ENCODE measurements around the gene TIMM23.
"Not testable (repeated sequence)": the region's sequence is repeated elsewhere in the genome, so short reads cannot be mapped to it uniquely, and the experiment has no call there.

Gene TIMM23

DNA sequence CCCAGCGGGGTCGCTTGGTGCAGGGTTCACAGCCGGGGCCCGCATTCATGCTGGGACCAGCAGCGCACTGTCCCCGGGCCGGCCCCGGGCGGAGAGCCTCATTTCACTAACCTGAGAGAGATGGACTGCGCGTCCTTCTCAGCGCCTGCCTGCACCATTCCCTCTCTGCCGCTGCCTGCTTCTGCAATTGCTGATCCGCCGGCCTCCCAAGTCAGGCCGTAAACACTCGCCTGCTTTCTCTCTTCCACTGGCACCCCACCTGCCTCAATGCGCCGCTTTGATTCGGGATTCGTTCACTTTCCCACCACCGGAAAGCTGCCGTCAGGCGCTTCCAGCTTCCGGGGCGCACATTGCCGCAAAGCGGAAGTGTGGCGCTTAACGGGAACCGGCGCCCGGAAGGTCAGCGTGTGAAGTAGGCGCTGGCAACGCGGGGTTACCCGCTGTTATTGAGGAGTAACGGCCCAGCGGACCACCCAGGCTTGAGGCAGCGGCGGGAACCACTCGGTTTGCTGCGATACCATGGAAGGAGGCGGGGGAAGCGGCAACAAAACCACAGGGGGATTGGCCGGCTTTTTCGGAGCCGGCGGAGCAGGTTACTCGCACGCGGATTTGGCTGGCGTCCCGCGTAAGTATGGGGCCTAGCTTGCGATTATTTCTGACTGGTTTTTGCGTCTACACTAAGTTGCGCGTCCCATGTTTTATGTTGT, at the start of gene TIMM23:
TSS of gene TIMM23 (plus strand) at position 384 of the 707 bp plus-strand sequence. CDS start at position 520, 136 bp downstream.
- not testable (repeated sequence) for H3K4me1 ChIP-seq (ENCODE audit: insufficient read depth, low read length); H3K9me3 ChIP-seq (ENCODE audit: control insufficient read depth, insufficient read depth, low read length); H3K36me3 ChIP-seq (ENCODE audit: insufficient read depth, low read length)
- peak within 1 kb of the TSS; percentile 86 for H3K9ac ChIP-seq (ENCODE audit: low read depth, low read length)

DNA sequence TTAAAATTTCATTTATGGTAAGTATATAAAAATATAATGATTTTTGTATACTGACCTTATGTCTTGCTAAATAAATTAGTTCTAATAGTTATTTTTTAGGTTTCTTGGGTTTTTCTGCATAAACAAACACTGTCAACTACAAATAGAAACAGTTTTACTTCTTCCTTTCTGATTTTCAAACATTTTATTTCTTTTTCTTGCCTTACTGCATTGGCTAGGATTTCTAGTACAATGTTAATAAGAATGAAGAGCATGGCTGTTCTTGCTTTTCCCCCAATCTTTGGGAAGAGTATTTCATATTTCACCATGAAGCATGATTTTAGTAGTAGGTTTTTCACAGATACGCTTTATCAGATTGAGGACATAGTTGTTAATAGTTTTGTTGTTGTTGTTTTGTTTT, 45.5 kb upstream of the TIMM23 start:
- H3K36me3 ChIP-seq (ENCODE audit: insufficient read depth, low read length); H3K9me3 ChIP-seq (ENCODE audit: control insufficient read depth, insufficient read depth, low read length); H3K4me1 ChIP-seq (ENCODE audit: insufficient read depth, low read length); H3K9ac ChIP-seq (ENCODE audit: low read depth, low read length): not testable (repeated sequence)

DNA sequence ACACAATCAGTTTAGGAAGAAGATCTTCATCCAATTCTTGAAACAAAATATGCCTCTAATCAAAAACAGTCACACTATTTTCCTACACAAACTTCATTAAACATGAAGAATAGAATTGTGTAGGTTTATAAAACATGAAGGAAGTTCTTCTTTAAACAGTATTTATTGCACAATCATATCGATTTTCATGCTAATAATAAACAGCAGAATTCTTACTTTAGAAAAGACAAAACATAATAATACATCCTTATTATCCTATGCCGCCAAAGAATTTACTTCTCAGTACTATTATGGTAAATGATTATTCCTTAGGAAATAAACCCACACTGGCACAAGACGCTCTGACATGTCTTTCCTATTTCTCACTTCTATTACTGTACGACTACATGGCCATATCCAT, 41.0 kb upstream of the TIMM23 start:
- H3K4me1 ChIP-seq (ENCODE audit: insufficient read depth, low read length); H3K9me3 ChIP-seq (ENCODE audit: control insufficient read depth, insufficient read depth, low read length); H3K36me3 ChIP-seq (ENCODE audit: insufficient read depth, low read length); H3K9ac ChIP-seq (ENCODE audit: low read depth, low read length): not testable (repeated sequence)

DNA sequence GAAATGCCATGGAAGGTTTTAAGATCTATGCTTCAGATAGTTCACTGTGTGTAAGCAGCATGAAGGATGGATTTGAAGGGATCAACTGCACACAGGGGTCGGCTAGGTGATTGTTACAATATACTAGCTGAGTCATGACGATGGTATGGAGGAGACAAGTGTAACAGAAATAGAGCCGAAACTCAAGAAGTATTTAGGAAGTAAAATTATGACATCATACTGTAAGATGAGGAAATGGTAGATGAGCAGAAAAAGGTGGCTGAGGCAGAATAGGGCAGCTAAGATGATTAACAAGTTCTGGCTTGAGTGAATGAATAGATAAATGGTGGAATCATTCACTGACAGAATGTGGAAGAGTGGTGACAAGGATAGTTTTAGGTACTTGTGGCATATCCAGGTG, 37.5 kb upstream of the TIMM23 start:
- H3K36me3 ChIP-seq (ENCODE audit: insufficient read depth, low read length); H3K4me1 ChIP-seq (ENCODE audit: insufficient read depth, low read length): not testable (repeated sequence)

DNA sequence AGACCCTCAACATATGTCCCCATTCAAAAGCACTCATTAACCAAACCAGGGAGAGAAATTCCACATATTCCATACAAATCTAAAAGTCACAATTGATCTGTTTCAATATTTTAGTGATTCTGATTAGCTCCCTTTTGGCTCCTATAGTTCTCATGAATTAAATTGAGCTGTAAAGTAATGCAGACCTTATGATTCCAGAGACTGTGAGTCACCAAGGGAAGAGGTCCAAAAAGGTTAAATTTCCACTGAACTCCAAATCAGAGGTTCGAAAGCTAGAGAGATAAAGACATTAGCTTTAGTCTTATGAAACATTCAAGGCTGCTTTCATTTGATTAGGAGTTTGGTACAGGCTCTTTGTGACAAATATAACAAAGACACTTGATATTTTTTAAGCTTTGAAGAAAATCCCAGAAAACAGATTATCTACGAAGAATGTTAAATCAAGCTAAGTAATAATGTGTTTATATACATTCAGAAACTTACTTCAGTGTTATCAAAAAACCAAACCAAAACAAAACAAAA, 33.1 kb upstream of the TIMM23 start:
- not testable (repeated sequence) for H3K9ac ChIP-seq (ENCODE audit: low read depth, low read length); H3K9me3 ChIP-seq (ENCODE audit: control insufficient read depth, insufficient read depth, low read length); H3K4me1 ChIP-seq (ENCODE audit: insufficient read depth, low read length); H3K36me3 ChIP-seq (ENCODE audit: insufficient read depth, low read length)

More for the DNA sequence above, 37.5 kb upstream of the TIMM23 start:
- not testable (repeated sequence) for H3K9me3 ChIP-seq (ENCODE audit: control insufficient read depth, insufficient read depth, low read length); H3K9ac ChIP-seq (ENCODE audit: low read depth, low read length)

DNA sequence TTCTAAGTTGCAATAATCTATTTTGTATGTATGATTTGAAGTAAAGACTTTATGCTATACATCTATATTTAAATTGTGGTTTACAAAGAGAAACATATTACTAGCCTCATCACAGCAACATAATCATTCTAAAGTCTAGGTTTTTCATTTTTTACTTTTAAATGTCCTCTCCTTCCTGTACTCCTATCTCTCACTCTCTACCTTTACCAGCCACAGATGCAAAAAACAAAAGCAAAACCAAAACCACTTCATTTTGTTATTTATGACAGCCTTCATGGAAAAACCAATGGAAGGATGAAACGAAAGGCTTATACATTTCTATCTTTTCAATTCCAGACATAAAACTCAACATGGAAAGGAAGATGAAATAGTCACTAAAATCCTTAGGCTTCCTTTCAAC, 31.1 kb upstream of the TIMM23 start:
- not testable (repeated sequence) for H3K9me3 ChIP-seq (ENCODE audit: control insufficient read depth, insufficient read depth, low read length); H3K9ac ChIP-seq (ENCODE audit: low read depth, low read length); H3K4me1 ChIP-seq (ENCODE audit: insufficient read depth, low read length)

DNA sequence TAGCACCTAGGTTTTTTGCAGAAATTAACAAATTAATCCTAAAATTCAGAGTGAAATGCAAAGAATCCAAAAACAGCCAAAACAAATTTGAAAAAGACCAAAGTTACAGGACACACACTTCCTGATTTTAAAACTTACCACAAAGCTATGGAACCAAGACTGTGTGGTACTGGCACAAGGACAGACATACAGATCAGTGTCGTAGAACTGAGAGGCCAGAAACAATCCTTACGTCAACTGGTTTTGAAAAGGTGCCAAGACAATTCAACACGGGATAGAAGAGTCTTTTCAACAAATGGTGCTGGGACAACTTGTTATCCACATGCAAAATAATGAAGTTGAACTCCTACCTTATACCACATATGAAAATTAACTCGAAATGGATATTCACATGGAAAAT, 26.8 kb upstream of the TIMM23 start:
- not testable (repeated sequence) for H3K36me3 ChIP-seq (ENCODE audit: insufficient read depth, low read length); H3K4me1 ChIP-seq (ENCODE audit: insufficient read depth, low read length); H3K9ac ChIP-seq (ENCODE audit: low read depth, low read length); H3K9me3 ChIP-seq (ENCODE audit: control insufficient read depth, insufficient read depth, low read length)

More for the DNA sequence above, 31.1 kb upstream of the TIMM23 start:
- H3K36me3 ChIP-seq (ENCODE audit: insufficient read depth, low read length): not testable (repeated sequence)

DNA sequence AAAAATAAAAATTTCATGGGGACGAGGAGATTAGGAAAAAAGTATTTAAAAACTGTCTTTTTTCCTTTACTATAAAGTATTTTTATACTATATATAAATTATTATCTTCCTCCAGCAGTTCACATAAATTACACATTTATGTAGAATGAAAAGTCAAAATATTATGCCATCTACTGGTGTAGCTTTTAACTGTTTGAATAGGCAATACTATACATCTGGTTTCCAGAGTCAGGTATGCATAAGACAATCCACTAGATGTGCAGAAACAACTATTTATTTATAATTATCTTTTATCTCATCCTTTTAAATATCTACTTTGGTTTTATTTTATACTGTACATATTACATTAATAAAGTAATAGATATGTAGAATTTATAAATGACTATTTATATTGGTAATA, 24.9 kb upstream of the TIMM23 start:
- not testable (repeated sequence) for H3K9me3 ChIP-seq (ENCODE audit: control insufficient read depth, insufficient read depth, low read length); H3K9ac ChIP-seq (ENCODE audit: low read depth, low read length); H3K36me3 ChIP-seq (ENCODE audit: insufficient read depth, low read length); H3K4me1 ChIP-seq (ENCODE audit: insufficient read depth, low read length)

DNA sequence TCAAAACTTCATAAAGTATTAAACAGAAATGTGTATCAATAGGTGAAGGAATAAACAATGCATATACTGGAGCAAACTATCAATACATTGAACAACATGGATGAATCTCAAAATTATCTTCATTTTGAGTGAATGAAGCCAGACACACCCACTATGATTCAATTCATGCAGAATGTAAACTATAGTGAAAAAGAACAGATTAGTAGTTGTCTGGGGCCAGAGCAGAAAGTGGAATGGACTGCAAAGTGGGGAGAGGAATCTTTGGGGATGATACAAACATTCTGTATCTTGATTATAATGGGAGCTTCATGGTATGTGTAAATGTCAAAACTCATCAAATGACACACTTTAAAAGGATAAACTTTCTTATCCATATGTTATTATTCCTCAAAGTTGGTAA, 23.5 kb upstream of the TIMM23 start:
- H3K9me3 ChIP-seq (ENCODE audit: control insufficient read depth, insufficient read depth, low read length); H3K9ac ChIP-seq (ENCODE audit: low read depth, low read length); H3K36me3 ChIP-seq (ENCODE audit: insufficient read depth, low read length): not testable (repeated sequence)

GRCh38 chr10:45954367-45954766, 17.9 kb upstream of the TIMM23 start:
- H3K9ac ChIP-seq (ENCODE audit: low read depth, low read length); H3K4me1 ChIP-seq (ENCODE audit: insufficient read depth, low read length); H3K36me3 ChIP-seq (ENCODE audit: insufficient read depth, low read length); H3K9me3 ChIP-seq (ENCODE audit: control insufficient read depth, insufficient read depth, low read length): not testable (repeated sequence)

More for the DNA sequence above, 23.5 kb upstream of the TIMM23 start:
- H3K4me1 ChIP-seq (ENCODE audit: insufficient read depth, low read length): not testable (repeated sequence)

DNA sequence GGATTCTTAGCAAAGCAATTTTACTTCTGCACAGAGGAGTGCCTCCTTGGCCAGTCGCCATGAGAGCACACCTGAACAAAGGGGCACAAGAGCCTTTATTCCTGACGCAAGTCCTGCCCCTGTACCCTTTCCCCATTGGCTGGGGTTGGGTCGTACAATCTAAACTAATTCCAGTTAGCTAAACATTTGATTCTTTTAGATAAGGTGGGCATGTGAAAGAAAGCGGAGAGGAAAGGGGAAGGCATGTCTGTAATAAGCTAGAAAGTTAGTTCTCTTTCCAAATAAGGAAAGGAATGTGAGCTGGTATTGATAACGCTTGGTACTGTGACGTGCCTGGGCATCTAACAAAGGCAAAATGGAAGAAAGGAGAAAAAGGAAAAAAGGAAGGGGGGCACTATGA, 15.7 kb upstream of the TIMM23 start:
- H3K36me3 ChIP-seq (ENCODE audit: insufficient read depth, low read length); H3K9me3 ChIP-seq (ENCODE audit: control insufficient read depth, insufficient read depth, low read length); H3K9ac ChIP-seq (ENCODE audit: low read depth, low read length); H3K4me1 ChIP-seq (ENCODE audit: insufficient read depth, low read length): not testable (repeated sequence)

DNA sequence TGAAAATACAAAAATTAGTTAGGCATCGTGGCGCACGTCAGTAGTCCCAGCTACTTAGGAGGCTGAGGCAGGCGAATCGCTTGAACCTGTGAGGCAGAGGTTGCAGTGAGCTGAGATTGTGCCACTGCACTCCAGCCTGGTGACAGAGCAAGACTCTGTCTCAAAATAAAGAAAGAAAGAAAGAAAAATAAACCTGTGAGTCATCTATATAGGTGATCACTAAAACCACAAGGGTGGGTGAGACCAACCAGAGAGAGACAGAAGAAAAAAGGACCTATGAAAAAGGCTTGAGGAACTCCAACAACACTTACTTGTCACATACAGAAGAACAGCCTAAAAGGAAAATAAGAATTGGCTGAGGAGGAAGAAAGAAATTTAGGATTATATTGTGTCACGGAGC, 14.4 kb upstream of the TIMM23 start:
- not testable (repeated sequence) for H3K36me3 ChIP-seq (ENCODE audit: insufficient read depth, low read length); H3K9me3 ChIP-seq (ENCODE audit: control insufficient read depth, insufficient read depth, low read length); H3K9ac ChIP-seq (ENCODE audit: low read depth, low read length); H3K4me1 ChIP-seq (ENCODE audit: insufficient read depth, low read length)

DNA sequence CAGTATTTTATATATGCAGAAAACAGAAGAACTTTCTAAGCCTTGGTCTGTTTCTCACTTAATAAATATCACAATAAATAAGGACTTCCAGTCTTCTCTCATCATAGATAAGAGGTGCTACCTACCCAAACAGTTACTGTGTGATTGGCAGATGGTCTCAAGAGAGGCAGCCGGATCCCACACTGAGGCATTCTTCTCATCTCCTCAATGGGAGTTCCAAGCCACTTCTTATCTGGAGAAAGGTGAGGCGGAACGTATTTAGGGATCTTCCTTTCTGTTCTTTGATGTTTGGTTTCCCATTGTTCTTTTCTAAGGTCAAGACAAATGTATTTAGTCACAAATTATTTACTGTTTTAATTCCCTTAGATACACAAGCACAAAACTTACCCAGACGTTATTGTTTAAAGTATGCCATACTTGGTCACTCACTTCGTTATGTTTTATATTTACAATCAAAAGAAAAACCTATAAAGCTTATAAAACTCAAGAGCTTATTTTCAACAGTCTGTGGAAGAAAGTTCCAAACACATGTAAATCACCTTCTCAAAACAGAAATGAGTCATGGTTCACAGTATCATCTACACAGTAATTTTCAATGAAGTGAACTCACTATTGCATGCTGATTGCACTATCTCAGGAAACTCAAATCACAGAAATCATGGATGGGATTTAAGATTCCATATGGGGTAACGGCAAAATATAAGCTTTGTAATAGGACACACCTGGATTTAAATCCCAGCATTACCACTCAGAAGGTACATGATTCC, 9.4 kb upstream of the TIMM23 start:
- not testable (repeated sequence) for H3K4me1 ChIP-seq (ENCODE audit: insufficient read depth, low read length); H3K9ac ChIP-seq (ENCODE audit: low read depth, low read length); H3K36me3 ChIP-seq (ENCODE audit: insufficient read depth, low read length); H3K9me3 ChIP-seq (ENCODE audit: control insufficient read depth, insufficient read depth, low read length)

GRCh38 chr10:45971019-45971418, 1.3 kb upstream of the TIMM23 start:
- not testable (repeated sequence) for H3K4me1 ChIP-seq (ENCODE audit: insufficient read depth, low read length); H3K9me3 ChIP-seq (ENCODE audit: control insufficient read depth, insufficient read depth, low read length); H3K36me3 ChIP-seq (ENCODE audit: insufficient read depth, low read length)
- H3K9ac ChIP-seq (ENCODE audit: low read depth, low read length): peak overlapping the region; percentile 86; the same call in 1 of the 2 replicates

DNA sequence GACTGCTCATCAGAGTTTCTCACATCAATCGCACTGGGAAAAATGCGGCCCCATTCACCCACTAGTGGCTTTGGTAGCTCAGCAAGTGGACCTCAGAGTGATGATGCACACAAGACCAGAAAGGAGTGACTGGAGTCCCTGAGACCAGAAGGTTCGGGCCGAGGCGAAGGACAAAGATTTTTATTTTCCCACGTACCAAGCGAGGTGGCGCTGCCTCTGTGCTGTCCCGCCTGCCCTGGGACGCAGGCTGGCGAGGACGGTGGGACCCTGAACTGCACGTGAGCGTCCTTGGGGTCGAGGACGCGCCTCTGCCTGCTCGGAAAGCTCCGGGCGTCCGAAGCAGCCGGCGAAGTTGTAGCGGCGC, 565 bp upstream of the TIMM23 start:
- peak overlapping the region; percentile 86 for H3K9ac ChIP-seq (ENCODE audit: low read depth, low read length)
- H3K9me3 ChIP-seq (ENCODE audit: control insufficient read depth, insufficient read depth, low read length); H3K4me1 ChIP-seq (ENCODE audit: insufficient read depth, low read length); H3K36me3 ChIP-seq (ENCODE audit: insufficient read depth, low read length): not testable (repeated sequence)
